Ovary (tissue), 9 donors: Measurements from ENCODE around the gene ANGPTL2. TPM values are rescaled to one million over a fixed set of nuclear protein-coding genes. Genes with fewer than 3 reads are reported as not detected.

Experiments
- DNase-seq, 5 donors: peaks; one replicate each; pipeline ENCODE4 v3.0.0-alpha.2; 2019 to 2020
- H3K27ac ChIP-seq, 2 donors: fragments of 200-600 bp; one replicate each; pipeline versions ENCODE4 v1.5.1 to v1.8.0; 2019 to 2022
- H3K27me3 ChIP-seq: fragments of 200-600 bp; one replicate; pipeline ENCODE4 v1.8.0; 2022
- H3K36me3 ChIP-seq: fragments of 200-600 bp; sonication (generic); one replicate; pipeline ENCODE4 v1.5.1; 2019
- H3K4me1 ChIP-seq: one replicate; pipeline ENCODE4 v1.8.1; 2013; ENCODE audit warnings: mild to moderate bottlenecking, moderate library complexity; ENCODE audit not compliant: insufficient read depth
- H3K4me3 ChIP-seq: fragments of 200-600 bp; sonication (generic); one replicate; pipeline ENCODE4 v1.5.1; 2017
- H3K9me3 ChIP-seq, 2 donors: fragments of 200-600 bp in 1 of 2; sonication (generic) in 1 of 2; one replicate each; pipeline versions ENCODE4 v1.5.1 to v1.8.1; 2013 to 2019; ENCODE audit warnings: mild to moderate bottlenecking in 1 of 2, moderate library complexity in 1 of 2
- EP300 ChIP-seq: sonication (generic); formaldehyde crosslinking; IDR thresholded peaks from one replicate; pipeline ENCODE4 v1.6.1; 2017; ENCODE audit warnings: antibody characterized with exemption
- POLR2A ChIP-seq: fragments of 450-650 bp; IDR thresholded peaks from one replicate; pipeline ENCODE4 v1.6.1; 2017; ENCODE audit warnings: antibody characterized with exemption, mild to moderate bottlenecking, moderate library complexity
- WGBS, 3 donors: extraction: QIAGEN DNeasy Blood & Tissue Kit in 1 of 3; methylation state at CpG; one replicate each; pipeline versions ENCODE4 v1.1.5 to v1.1.7; 2013 to 2017; 5-methylcytosine and 5-hydroxymethylcytosine counted together
- intact Hi-C, 4 donors: fragments of 100-400 bp; cut with DNase I; formaldehyde crosslinking; loops; one replicate each; pipeline versions ENCODE4 v1.11.0 to v1.15.1; 2022 to 2023
- polyA plus RNA-seq, 2 donors: library from polyadenylated mRNA; stranded (reverse); fragments of 200-250 nt in 1 of 2; fragments of 350-450 nt in 1 of 2; fragmentation: Illumina TruSeq in 1 of 2; extraction: RNeasy Lipid Tissue Mini Kit (QIAGEN cat#74804) in 1 of 2; gene quantifications; one replicate each; pipeline ENCODE4 v1.2.3, GENCODE V29; 2013 to 2014
- total RNA-seq, 7 donors: library from RNA; depleted of rRNA in 2 of 7; stranded (reverse); fragments of >200 nt in 2 of 7; fragmentation: NEBNext Ultra II Directional in 3 of 7; extraction: Animal tissue kit (Norgen Biotek cat#: 25700) in 3 of 7; gene quantifications; one replicate each; pipeline versions ENCODE4 v1.1.0 to v1.2.4, GENCODE V29; 2016 to 2023
- TF ChIP-seq, protein P1 (sequence below), 3 donors: fragments of 450-650 bp in 2 of 3; fragments of 200-600 bp in 1 of 3; IDR thresholded peaks; one replicate each; pipeline versions ENCODE4 v1.5.1 to v1.8.0; 2016 to 2022; ENCODE audit warnings: antibody characterized with exemption in 3 of 3, mild to moderate bottlenecking in 1 of 3
- donor health status: DM: no; HTN: no; CAD: no; lungs with moderate emphysema.
- donor health status: DM: no; HTN: no; CAD: no.
- donor health status: Bipolar disorder and iron deficiency.
- donor health status: DM: yes; HTN: yes; CAD: no.
- donor health status: DM: no; HTN: no; CAD: no.
- donor health status: DM: yes; HTN: yes; CAD: no.

Gene ANGPTL2
- total and polyA plus RNA-seq, 9 donors, result 9.8 to 114 (median 64.1) TPM

DNA sequence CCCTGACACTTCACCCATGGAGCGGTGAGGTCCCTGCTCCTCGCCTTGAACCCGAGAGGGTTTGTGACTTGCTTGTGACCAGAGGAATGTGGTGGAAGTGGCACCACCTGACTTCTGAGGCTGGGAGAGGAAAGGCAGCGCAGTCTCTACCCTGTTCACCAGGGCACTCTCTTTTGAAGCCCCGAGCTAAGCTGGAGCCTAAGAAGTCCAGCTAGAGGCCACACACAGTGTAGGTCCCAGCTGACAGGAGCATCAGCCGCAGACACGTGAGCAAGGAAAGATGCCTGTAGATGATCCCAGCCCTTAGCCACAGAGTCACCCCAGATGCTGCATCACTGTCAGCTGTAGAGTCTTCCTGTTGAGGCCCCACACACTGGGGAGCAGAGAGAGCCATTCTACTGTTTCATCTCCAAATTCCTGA lies 1.7 kb upstream of the ANGPTL2 start:
- Histone ChIP-seq H3K4me3 (no peak overlapping the region), H3K27me3 (no peaks in the 10 kb centered on the region), H3K27ac (peak overlapping the region in 1 of 2 donors; percentile 88), H3K4me1 (peaks cover 15% of the 10 kb centered on the region), H3K9me3 (no peaks in the 10 kb centered on the region), H3K36me3 (no peaks in the 10 kb centered on the region)
- DNase-seq, result peak in 2 of 5 donors; percentile 35 to 36
- WGBS, 3 donors, result 97 to 99% (median 98%) methylated on average over 7 of the region's 7 CpGs
- TF ChIP-seq POLR2A, result no peak
- TF ChIP-seq, protein P1, sequence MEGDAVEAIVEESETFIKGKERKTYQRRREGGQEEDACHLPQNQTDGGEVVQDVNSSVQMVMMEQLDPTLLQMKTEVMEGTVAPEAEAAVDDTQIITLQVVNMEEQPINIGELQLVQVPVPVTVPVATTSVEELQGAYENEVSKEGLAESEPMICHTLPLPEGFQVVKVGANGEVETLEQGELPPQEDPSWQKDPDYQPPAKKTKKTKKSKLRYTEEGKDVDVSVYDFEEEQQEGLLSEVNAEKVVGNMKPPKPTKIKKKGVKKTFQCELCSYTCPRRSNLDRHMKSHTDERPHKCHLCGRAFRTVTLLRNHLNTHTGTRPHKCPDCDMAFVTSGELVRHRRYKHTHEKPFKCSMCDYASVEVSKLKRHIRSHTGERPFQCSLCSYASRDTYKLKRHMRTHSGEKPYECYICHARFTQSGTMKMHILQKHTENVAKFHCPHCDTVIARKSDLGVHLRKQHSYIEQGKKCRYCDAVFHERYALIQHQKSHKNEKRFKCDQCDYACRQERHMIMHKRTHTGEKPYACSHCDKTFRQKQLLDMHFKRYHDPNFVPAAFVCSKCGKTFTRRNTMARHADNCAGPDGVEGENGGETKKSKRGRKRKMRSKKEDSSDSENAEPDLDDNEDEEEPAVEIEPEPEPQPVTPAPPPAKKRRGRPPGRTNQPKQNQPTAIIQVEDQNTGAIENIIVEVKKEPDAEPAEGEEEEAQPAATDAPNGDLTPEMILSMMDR (IDR thresholded peaks at IDR 0.05), result no peak
- no peak for TF ChIP-seq EP300
- intact Hi-C loops, result loop anchor here in 3 of 4 donors (5.0 to 10.0 kb wide), 3 partner anchors 61 to 73 kb away; no protein-coding TSS in a partner anchor

DNA sequence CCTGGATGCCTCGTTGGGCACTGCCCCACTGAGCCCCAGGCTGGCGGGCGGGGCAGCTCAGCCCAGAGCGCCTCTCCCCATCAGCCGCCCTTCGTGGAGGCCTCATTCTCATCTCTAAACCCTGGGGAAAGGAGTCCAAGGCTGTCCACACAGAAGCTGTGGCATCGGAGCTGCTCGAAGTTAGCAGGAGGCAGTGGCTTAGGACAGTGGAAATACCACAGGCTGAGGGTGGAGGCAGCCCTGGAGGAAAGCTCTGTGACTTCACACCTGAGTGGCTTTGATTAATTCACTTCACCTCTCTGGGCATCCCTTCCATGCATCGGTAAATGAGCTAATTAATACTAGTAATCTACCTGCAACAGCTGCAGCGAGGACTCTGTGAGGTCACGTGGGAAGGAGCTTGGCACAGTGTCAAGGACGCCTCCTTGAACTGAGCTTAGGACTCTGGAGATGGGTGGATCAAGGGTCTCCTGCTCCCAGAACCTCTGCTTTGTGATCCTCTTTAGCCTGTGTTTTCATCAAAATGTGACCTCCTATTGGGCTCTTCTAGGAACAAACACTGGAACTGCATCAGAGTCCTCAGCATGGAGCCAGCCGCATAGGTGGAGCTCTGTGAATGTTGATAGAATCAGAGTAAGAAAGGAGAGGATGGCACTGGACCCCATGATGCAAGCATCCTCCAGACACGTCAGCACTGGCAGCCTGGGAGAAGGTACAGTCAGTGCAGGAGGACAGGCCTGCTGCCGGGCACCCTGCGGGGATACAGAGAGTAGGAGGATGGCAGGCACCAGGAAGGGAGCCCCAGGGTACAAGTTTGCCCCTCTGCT lies 842 bp upstream of the ANGPTL2 start:
- peak overlapping the region; percentile 52 for H3K4me3 ChIP-seq
- H3K9me3 ChIP-seq, result no peaks in the 10 kb centered on the region
- peak overlapping the region; percentile 61 to 88 for H3K27ac ChIP-seq
- H3K27me3 ChIP-seq, result no peaks in the 10 kb centered on the region
- no peaks in the 10 kb centered on the region for H3K36me3 ChIP-seq
- H3K4me1 ChIP-seq, result peaks cover 17% of the 10 kb centered on the region
- TF ChIP-seq POLR2A, result no peak
- no peak for TF ChIP-seq EP300
- TF ChIP-seq, protein P1 (IDR thresholded peaks at IDR 0.05), result no peak
- DNase-seq, result peak; percentile 80 to 85 (median 82)
- intact Hi-C loops, result loop anchor here in 3 of 4 donors (5.0 to 10.0 kb wide), 3 partner anchors 62 to 74 kb away; no protein-coding TSS in a partner anchor
- WGBS, 3 donors, result 19 to 20% (median 19%) methylated on average over 15 to 16 of the region's 16 CpGs

DNA sequence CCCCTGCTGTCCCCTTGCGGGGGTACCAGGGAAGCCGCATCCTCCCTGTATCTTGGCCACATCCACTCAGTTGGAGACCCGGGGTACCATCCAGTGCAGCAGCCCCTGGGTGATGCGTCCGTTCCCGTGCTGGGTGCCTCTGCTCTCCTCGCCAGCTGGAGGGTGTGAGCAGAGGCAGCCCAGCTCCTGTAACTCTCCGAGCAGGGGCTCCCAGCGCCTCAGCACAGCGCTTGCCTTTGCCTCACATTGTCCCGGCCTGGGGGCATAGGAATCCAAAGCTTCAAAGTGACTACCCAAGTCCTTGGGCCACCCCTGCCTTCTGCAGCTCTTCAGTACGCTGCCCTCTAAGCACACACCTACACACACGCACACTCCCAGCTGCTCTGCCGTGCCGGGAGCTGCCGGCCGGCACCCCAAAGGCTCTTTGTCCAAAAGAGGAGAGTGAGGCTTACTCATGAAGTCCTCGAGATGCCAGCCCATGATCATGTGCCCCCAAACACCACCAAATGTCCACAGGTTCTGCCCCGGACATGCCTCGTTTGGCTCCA lies 733 bp downstream of the ANGPTL2 start:
- peak overlapping the region; percentile 61 to 88 for H3K27ac ChIP-seq
- 1 to 3% (median 3%) methylated on average over 18 to 20 of the region's 20 CpGs for WGBS, 3 donors
- no peaks in the 10 kb centered on the region for H3K36me3 ChIP-seq
- H3K4me3 ChIP-seq, result peak overlapping the region; percentile 52
- TF ChIP-seq EP300 (no peak), POLR2A (no peak)
- TF ChIP-seq, protein P1 (IDR thresholded peaks at IDR 0.05), result no peak
- no peaks in the 10 kb centered on the region for H3K9me3 ChIP-seq
- intact Hi-C loops, result loop anchor here in 3 of 4 donors (5.0 to 10.0 kb wide), 3 partner anchors 63 to 76 kb away; no protein-coding TSS in a partner anchor
- DNase-seq, result peak; percentile 36 to 61 (median 55)
- H3K27me3 ChIP-seq, result no peaks in the 10 kb centered on the region
- H3K4me1 ChIP-seq, result peaks cover 17% of the 10 kb centered on the region

DNA sequence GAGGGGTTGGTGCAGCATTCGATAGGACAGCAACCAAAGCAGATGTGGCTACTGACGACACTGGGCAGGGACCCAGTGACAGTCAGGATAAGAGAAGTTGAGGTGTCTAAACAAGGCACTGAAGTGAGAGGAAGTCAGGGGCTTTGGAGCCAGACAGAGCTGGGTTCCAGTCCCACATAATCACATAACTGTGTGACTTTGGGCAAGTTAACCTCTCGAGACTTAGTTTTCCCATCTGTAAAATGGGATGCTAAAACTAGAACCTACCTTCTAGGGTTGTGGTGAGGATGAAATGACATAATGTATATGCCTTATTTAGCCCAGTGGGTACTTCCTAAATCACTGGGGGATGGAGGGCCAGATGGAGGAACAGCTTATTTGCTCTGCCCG lies 3.1 kb downstream of the ANGPTL2 start:
- intact Hi-C loops, result no loop called here

More for the DNA sequence above, 3.1 kb downstream of the ANGPTL2 start:
- Histone ChIP-seq H3K4me1 (peaks cover 17% of the 10 kb centered on the region), H3K36me3 (no peaks in the 10 kb centered on the region), H3K9me3 (no peaks in the 10 kb centered on the region), H3K27me3 (no peaks in the 10 kb centered on the region), H3K27ac (no peak overlapping the region), H3K4me3 (no peak overlapping the region)
- peak in 1 of 5 donors; percentile 6 for DNase-seq
- TF ChIP-seq EP300 (no peak), POLR2A (no peak)
- TF ChIP-seq, protein P1 (IDR thresholded peaks at IDR 0.05), result no peak
- 89 to 97% (median 92%) methylated on average over 4 of the region's 4 CpGs for WGBS, 3 donors
